ENCODE measurements around the gene CPNE2. TPM values are rescaled to one million over a fixed set of nuclear protein-coding genes. Genes with fewer than 3 reads are reported as not detected.

CPNE2 gene
- total RNA-seq, 1 donor from 2014 or later, result 40.3 TPM

- Histone ChIP-seq H3K27me3 (no peaks in the 10 kb centered on the region), H3K27ac (no peak overlapping the region), H3K36me3 (peaks cover 0 to 18% of the 10 kb centered on the region in 2 donors), H3K4me1 (peaks cover 27% of the 10 kb centered on the region), H3K9me3 (no peaks in the 10 kb centered on the region), H3K4me3 (no peak overlapping the region)
- TF ChIP-seq CTCF (IDR thresholded peaks at IDR 0.05) (no peak), POLR2AphosphoS5 (IDR thresholded peaks at IDR 0.05; ENCODE audit: insufficient read depth in 1 of 2, low read depth in 1 of 2) (no peak), POLR2A (IDR thresholded peaks at IDR 0.05) (no peak)
- DNase-seq (ENCODE audit: extremely low spot score in 2 of 2), result no peak
- intact Hi-C loops (cut with DNase I), result no loop called here
These were observed 59.0 kb downstream of the CPNE2 start for GRCh38 chr16:57151369-57151768.

- H3K27ac ChIP-seq, result no peak overlapping the region
- H3K27me3 ChIP-seq, result no peaks in the 10 kb centered on the region
- intact Hi-C loops (cut with DNase I), result no loop called here
- no peaks in the 10 kb centered on the region for H3K9me3 ChIP-seq
- H3K4me3 ChIP-seq, result no peak overlapping the region
- DNase-seq (ENCODE audit: extremely low spot score in 2 of 2), result no peak
- peaks cover 17% of the 10 kb centered on the region for H3K4me1 ChIP-seq
- TF ChIP-seq POLR2AphosphoS5 (IDR thresholded peaks at IDR 0.05; ENCODE audit: insufficient read depth in 1 of 2, low read depth in 1 of 2) (no peak), CTCF (IDR thresholded peaks at IDR 0.05) (no peak), POLR2A (IDR thresholded peaks at IDR 0.05) (no peak)
- peaks cover 0 to 18% of the 10 kb centered on the region in 2 donors for H3K36me3 ChIP-seq
These were observed 60.0 kb downstream of the CPNE2 start for GRCh38 chr16:57152096-57153093.

- peaks cover 2% of the 10 kb centered on the region for H3K4me1 ChIP-seq
- no peaks in the 10 kb centered on the region for H3K9me3 ChIP-seq
- intact Hi-C loops (cut with DNase I), result no loop called here
- no peak for DNase-seq (ENCODE audit: extremely low spot score in 2 of 2)
- TF ChIP-seq POLR2AphosphoS5 (IDR thresholded peaks at IDR 0.05; ENCODE audit: insufficient read depth in 1 of 2, low read depth in 1 of 2), result no peak
- no peak for TF ChIP-seq POLR2A (IDR thresholded peaks at IDR 0.05)
- no peak for TF ChIP-seq CTCF (IDR thresholded peaks at IDR 0.05)
- H3K27me3 ChIP-seq, result no peaks in the 10 kb centered on the region
- peaks cover 0 to 18% of the 10 kb centered on the region in 2 donors for H3K36me3 ChIP-seq
- no peak overlapping the region for H3K27ac ChIP-seq
- no peak overlapping the region for H3K4me3 ChIP-seq
These were observed 61.5 kb downstream of the CPNE2 start for GRCh38 chr16:57153841-57154240.

- TF ChIP-seq POLR2AphosphoS5 (IDR thresholded peaks at IDR 0.05; ENCODE audit: insufficient read depth in 1 of 2, low read depth in 1 of 2) (no peak), POLR2A (IDR thresholded peaks at IDR 0.05) (no peak), CTCF (IDR thresholded peaks at IDR 0.05) (no peak)
- Histone ChIP-seq H3K36me3 (peaks cover 0 to 18% of the 10 kb centered on the region in 2 donors), H3K27ac (no peak overlapping the region), H3K4me1 (no peaks in the 10 kb centered on the region), H3K27me3 (no peaks in the 10 kb centered on the region), H3K4me3 (no peak overlapping the region), H3K9me3 (no peaks in the 10 kb centered on the region)
- DNase-seq (ENCODE audit: extremely low spot score in 2 of 2), result no peak
- intact Hi-C loops (cut with DNase I), result no loop called here
These were observed 63.4 kb downstream of the CPNE2 start for GRCh38 chr16:57155702-57156350.

All from vagina (tissue), 2 donors.